ENCODE data around the gene DCBLD2.
"Not testable (repeated sequence)": the region's sequence is repeated elsewhere in the genome, so short reads cannot be mapped to it uniquely, and the experiment has no call there.

Gene DCBLD2

DNA sequence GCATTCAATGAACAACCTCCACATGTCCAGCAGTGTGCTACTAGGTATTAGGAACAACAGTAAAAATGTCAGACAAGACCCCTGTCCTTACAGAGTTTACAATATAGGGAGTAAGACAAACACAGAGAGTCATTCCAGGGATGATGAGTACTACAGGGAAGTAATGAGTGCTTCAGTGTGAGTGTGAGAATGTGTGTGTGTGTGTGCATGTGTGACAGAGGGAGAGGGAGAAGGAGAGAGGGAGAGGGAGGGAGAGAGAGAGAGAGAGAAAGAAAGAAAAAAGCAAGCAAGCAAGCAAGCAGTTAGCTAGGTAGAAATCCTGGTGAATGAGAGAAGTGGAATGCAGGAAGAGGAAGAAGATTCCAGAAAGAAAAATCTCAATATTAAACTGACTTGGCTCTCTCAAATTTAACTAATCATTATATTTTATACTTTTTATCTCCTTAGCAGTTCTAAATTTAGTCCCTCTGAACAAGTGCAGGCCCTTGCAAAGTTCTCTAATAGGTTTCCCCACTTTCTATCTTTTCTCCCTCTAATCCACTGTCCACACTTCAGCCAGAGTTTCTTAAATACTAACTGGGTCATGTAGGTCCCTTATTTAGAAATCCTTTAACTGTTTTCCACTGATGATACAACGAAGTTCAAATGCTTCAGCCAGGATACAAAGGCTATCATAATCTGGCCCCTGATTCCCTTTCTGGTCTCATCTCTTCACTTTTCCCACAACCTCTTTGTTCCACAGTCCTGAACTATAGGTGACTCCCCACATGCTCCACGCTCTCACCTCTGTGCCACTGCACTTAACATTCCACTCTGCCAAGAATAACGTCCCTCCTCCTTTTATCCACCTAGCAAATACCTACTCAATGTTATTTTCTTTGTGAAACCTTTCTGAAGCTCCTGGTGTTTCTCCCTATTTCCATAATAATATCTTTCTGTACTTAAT is 10.3 kb downstream of the DCBLD2 start:
- no peak for DNase-seq

DNA sequence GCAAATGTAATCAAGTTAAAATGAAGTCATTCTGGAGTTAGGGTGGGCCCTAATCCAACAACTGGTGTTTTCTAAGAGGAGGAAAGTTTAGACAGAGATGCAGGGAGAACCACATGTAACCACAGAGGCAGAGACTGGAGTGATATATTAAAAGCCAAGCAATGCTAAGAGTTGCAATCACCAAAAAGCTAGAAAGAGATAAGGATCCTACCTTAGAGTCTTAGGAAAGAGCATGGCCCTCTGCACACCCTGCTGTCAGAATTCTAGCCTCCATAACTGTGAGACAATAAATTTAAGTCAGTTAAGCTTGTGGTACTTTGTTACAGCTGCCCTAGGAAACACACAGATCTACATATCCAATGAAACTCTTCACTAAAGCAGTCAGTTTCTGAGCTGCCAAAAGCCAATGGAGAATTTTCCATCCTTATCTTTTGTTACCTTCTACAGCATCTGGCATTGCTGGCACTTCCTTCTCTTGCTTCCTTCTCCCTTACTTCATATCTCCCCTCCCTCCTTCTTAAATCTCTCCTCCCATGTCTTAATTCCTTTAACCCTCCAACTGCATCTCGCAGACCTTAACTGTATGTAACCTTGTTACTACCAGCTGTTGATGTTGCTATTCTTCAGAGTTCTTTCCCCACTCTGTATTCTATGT is 11.2 kb downstream of the DCBLD2 start:
- DNase-seq: no peak

DNA sequence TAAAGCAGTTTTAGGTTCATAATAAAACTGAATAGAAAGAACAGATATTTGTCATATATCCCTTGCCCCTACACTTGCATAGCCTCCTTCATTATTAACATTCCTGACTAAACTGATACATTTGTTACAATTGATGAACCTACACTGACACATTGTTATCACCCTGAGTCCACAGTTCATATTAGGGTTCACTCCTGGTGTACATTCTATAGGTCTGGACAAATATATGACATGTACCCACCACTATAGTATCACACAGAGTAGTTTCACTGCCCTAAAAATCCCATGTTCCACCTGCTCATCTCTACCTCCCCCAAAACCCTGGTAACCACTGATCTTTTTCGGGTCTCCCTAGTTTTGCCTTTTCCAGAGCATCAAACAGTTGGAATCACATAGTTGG is 13.8 kb downstream of the DCBLD2 start:
- DNase-seq: no peak

DNA sequence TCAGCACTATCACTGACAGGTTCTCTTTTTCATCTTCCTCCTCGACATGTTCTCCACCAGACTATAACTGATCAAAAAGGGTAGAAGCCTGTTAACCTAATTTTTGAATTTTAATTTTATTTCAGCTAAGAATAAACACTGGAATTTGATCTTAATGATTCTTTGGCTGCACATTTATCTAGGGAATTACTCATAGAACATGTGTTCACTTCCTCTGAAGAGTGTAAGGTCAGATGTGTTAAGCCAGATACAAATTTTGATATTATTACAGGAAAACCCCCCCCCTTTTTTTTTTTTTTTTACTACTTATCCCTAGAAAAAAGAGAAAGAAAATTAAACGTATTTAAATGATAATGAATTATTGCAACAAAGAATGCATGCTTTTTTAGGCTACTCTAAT is 15.0 kb downstream of the DCBLD2 start:
- DNase-seq: no peak

DNA sequence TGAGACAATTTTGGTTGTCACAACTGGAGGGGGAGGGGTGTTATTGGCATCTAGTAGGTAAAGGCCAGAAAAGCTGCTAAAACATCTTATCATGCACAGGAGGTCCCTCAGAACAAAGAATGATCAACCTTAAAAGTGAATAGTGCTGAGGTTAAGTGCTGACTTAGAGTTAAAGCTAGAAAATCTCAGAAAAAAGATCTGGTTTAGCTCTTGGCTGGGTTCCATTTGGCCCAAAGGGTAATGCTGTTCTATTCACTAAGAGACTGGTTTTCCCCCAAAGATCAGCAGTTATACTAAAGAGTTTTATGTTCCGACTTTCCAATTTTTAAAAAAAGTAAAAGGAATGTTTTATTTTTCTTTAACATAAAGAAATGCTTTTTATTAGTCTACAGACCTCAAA is 15.6 kb downstream of the DCBLD2 start:
- no peak for DNase-seq

DNA sequence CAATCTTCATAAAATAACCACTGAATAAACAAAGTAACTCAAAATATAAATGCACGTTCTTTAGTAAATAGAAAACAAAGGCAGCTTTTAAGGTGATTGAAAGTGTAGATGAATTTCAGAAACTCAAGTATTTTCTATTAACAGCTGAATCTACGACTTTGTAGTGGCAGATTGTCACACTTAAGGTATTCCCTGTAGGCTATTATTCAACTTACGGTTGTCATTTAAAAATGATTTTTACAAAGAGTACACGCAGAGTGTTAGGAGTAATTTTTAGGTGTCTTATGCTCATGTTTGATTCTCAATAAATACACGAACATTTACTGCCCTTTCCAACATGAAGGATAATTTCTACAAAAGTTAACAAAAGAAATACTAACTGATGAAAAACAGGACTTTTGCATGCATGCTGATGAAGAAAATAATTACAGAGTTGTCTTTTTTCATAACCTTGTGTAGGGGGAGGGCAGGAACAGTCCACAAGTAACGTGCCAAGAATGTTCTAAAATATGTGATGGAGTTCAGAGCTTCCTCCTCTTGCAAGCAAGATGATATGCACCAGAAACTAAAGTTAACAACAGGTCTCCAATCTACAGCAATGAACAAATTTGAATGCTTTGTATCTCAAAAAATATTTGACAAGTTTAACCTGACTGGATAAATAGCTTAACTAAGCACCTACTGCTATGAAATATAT is 16.7 kb downstream of the DCBLD2 start:
- DNase-seq: no peak

DNA sequence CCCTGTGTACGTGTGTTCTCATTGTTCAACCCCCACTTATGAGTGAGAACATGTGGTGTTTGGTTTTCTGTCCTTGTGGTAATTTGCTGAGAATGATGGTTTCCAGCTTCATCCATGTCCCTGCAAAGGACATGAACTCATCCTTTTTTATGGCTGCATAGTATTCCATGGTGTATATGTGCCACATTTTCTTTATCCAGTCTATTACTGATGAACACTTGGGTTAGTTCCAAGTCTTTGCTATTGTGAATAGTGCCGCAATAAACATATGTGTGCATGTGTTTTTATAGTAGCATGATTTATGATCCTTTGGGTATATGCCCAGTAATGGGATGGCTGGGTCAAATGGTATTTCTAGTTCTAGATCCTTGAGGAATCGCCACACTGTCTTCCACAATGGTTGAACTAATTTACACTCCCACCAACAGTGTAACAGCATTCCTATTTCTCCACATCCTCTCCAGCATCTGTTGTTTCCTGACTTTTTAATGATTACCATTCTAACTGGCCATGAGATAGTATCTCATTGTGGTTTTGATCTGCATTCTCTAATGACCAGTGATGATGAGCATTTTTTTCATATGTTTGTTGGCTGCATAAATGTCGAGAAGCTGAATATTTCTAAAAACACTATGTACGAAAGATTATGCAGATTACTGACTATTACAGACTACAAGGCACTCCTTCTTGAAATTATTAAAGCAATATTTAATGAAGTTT is 18.7 kb downstream of the DCBLD2 start:
- DNase-seq: not testable (repeated sequence)

DNA sequence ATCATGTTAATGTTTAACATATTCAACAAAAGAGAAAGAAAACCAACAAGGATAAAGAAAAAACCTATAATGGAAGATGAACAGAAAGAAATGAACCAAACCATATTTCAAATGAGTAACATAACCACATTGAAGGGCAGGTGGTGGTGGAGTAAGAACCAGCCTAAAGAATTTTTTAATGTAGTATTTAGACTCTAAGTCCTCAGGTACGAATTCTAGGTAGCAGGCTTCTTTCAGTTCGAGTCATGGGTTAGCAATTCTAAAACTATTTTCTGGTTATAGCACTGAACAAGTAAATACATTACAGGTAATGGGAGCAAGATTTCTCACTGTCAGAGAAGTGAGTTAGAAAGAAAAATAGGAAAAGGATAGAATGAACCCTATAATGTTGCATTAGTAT is 24.4 kb downstream of the DCBLD2 start:
- no peak for DNase-seq

DNA sequence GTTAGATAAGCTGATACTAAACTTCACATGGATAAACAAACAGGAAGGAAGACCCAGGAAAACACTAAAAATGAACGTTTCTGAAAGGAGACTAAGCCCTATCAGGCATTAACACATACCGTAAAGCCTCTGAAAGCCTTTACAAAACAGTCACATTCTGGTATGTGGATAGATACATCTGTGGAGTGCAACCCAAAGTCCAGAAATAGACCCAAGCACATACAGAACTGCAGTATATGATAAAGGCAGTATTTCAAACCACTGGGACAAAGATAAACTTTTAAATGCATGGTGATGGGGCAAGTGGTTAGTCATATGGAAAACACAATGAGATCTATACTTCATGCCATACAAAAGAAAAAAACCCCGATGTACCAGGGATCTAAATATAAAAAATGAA is 26.0 kb downstream of the DCBLD2 start:
- DNase-seq: no peak

DNA sequence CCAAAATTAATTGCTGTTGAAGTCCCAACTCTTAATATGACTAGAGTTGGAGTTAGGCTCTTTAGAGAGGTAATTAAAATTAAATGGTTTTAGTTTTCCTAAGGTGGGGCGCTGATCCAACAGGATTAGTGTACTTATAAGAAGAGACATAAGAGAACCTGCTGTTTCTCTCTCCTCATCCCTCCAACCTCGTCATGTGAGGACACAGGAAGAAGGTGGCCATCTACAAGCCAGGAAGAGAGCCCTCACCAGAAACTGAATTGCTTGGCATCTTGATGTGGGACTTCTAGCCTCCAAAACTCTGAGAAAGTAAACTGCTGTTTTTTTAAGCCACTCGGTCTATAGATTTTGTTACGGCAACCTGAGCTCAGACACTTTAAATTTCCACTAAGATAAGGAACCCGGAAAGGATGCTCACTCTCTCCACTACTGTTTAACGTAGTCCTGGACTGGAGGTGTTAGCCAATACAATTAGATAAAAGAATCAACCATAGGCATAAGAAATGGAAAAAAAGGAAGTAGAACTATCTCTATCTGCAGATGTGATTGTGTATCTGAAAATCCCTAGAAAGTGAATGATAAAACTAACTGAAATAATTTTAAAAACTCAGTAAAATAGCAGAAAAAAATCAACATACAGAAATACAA is 26.8 kb downstream of the DCBLD2 start:
- DNase-seq: no peak

DNA sequence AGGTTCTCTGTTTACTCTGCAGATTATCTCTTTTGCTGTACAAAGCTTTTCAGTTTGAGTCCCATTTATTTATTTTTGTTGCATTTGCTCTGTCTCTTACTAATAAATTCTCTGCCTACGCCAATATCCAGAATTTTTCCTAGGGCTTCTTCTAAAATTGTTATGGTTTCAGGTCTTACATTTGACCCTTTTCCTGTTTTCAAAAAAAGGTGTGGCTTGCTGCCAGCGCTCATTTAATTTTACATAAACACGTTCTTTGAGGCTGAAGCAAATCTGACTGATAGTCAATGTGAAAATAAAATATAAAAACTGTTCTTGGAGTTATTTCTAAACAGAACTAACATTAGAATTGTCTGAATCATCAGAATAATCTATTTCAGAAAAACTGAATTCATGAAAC is 32.1 kb downstream of the DCBLD2 start:
- no peak for DNase-seq

DNA sequence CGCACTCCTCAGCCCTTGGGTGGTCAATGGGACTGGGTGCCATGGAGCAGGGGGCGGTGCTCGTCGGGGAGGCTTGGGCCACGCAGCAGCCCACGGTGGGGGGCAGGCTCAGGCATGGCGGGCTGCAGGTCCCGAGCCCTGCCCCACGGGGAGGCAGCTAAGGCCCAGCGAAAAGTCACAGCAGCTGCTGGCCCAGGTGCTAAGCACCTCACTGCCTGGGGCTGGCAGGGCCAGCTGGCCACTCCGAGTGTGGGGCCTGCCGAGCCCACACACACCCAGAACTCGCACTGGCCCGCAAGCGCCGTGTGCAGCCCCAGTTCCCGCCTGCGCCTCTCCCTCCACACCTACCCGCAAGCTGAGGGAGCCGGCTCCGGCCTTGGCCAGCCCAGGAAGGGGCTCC is 43.5 kb downstream of the DCBLD2 start:
- not testable (repeated sequence) for DNase-seq

DNA sequence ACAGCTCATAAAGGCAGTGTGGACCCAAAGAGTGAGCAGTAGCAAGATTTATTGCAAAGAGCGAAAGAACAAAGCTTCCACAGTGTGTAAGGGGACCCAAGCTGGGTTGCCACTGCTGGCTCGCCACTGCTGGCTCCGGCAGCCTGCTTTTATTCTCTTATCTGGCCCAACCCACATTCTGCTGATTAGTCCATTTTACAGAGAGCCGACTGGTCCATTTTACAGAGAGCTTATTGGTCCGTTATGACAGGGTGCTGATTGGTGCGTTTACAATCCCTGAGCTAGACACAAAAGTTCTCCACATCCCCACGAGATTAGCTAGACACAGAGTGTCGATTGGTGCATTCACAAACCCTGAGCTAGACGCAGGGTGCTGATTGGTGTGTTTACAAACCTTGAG is 44.2 kb downstream of the DCBLD2 start:
- DNase-seq: not testable (repeated sequence)

DNA sequence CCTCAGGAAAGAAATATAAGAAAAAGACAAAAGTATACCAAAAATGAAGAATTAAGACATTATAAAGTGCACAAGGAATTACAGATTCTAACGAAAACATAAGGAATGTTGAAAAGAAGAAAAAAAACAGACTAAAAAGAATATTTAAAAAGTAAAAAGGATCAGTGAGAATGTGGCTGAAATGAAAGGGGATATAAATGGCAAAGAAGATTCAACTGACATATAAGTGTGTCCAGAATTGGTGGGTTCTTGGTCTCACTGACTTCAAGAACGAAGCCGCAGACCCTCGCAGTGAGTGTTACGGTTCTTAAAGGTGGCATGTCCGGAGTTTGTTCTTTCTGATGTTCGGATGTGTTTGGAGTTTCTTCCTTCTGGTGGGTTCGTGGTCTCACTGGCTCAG is 44.8 kb downstream of the DCBLD2 start:
- no peak for DNase-seq

DNA sequence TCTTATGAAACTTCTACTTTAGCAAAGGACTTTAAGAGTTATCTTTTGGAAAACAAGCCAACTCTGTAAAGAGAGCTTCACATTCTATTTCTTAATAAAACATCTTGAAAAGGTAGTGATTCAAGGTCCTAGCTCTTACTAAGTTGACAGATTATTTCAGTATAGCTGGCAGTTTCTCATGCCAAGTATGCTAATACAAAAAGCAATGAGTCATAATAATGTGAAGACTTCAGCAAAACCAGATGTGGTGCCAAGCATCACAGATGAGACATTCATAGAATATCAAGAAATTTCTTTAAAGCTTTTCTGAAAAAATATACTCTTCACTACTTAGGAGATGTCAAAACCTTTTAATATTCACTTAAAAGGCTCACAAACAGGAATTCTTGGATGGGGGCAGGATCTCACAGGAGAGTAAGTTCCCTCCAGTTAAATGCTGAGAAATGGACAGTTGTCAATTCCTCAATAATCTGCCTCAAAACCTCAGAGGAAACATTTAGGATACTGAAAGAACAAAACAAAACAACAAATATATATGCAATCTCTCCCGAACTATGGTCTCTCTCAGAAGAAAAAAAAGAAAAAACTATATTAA is 45.6 kb downstream of the DCBLD2 start:
- no peak for DNase-seq

DNA sequence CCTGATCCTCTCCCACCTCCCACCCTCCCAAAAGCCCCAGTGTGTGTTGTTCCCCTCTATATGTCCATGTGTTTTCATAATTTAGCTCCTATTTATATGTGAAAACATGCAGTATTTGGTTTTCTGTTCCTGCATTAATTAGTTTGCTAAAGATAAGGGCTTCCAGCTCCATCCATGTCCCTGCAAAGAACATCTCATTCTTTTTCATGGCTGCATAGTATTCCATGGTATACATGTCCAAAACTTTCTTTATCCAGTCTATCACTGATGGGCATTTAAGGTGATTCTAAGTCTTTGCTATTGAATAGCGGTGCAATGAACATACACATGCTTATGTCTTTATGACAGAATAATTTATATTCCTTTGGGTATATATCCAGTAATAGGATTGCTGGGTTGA is 53.4 kb downstream of the DCBLD2 start:
- no peak for DNase-seq

DNA sequence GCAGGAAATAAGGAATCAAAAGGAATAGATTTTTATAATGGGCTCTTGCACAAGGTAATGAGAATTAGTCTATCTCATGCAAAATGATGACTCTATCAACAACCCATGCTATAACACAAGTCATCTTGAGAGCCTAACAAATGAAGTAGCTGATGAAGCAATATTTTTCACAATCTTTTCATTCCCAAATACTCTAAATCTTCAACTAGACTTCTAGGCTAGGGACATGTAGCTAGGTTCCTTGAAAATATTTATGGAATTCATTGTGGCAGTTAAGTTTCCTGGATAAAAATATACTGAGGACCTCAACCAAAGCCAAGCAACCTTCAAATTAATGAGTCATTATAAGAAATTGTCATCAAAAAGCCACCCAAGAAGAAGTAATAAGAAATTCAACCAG is 55.4 kb downstream of the DCBLD2 start:
- DNase-seq: no peak

DNA sequence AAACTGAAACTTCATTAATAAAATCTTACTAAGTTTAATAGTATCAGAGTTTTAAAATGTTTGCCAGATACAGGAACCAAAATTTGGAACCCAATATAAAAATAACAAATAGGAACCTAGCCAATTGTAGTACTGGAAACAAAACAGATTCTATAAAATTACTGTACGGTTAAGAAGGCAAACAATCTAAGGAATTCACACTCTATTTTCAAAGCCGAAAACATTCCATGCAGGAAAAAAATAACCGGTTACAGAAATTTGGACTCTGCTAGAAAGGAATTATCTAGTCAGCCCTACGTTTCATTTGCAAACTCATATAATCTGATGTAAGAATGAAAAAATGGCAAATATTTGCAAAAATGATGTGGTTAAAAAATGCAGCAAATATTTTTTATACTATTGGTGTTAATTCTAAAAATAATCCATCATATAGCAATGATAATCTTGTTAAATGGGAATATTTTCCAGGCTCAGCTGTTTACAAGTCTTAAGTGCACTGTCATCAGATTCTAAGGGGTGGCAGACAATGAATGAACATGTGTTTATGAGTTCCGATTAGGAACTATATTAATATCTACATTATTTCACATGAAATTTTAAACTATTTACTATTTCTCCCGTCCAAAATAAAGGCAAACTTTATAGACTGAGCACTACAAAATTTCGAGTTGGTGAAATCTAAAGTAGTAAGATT is 58.1 kb downstream of the DCBLD2 start:
- DNase-seq: no peak

DNA sequence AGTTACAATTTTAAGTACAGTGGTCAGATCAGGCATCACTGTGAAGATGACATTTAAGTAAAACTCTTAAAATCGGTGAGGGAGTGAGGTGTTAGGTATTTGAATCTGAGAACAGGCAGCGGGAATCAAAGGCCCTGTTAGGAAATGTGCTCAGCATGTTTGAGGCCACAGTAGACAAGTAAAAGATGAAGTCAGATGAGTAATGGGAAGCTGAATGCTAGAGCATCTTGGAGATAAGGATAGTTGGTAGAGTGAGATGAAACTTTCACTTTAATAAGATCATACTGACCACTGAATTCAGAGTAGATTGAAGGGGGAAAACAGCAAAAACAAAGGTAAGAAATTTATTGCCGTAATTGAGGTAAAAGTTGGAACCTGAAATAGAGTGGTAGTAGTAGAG is 61.6 kb downstream of the DCBLD2 start:
- DNase-seq: no peak

DNA sequence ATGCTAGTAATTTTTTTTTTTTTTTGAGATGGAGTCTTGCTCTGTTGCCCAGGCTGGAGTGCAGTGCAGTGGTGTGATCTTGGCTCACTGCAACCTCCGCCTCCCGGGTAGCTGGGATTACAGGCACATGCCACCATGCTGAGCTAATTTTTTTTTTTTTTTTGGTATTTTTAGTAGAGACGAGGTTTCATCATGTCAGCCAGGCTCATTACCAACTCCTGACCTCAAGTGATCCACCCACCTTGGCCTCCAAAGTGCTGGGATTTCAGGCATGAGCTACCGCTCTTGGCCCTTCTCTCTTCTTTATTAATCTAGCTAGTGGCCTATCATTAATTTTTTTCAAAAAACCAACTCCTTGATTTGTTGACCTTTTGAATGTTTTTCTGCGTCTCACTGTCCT is 70.4 kb downstream of the DCBLD2 start:
- not testable (repeated sequence) for DNase-seq

DNA sequence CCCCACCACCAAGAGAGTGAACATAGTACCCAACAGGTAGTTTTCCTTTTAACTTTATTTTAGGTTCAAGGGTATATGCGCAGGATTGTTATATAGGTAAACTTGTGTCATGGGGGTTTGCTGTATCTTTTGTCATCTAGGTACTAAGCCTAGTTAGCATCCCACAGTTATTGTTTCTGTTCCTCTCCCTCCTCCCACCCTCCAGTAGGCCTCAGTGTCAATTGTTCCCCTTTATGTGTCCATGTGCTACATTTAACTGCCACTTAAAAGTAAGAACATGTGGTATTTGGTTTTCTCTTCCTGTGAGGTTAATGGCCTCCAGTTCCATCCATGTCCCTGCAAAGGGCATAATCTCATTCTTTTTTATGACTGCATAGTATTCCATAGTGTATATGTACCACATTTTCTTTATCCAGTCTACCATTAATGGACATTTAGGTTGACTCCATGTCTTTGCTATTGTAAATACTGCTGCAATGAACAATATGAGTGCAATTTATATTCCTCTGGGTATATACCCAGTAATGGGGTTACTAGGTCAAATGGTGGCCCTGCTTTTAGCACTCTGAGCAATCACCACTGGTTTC is 72.2 kb downstream of the DCBLD2 start:
- DNase-seq: no peak
